ENCODE data around the gene ECE1. TPM values are rescaled to one million over a fixed set of nuclear protein-coding genes. Genes with fewer than 3 reads are reported as not detected.
A peak's percentile ranks its signal among the peaks of the same experiment; 100 is the strongest.

Gene ECE1
- total and polyA plus RNA-seq, 9 of the 15 experiments (the other 6 are each of a cell fraction or from before 2014, with no cell fraction given) = 0.56 to 34.8 (median 11.0) TPM

- TF ChIP-seq RBM39 (optimal IDR thresholded peaks at IDR 0.05; ENCODE audit: low read depth, low read length) (no peak), ZNF143 (CRISPR knock-in tag; IDR thresholded peaks at IDR 0.05) (no peak), CTBP1 (IDR thresholded peaks at IDR 0.05; ENCODE audit: borderline replicate concordance) (peak; percentile 34; the same call in 1 of the 2 replicates), ETV1 (tag; conservative IDR thresholded peaks at IDR 0.05; ENCODE audit: low read depth) (no peak), NUFIP1 (IDR thresholded peaks at IDR 0.05; ENCODE audit: partially characterized antibody) (no peak), ZNF551 (CRISPR knock-in tag; IDR thresholded peaks at IDR 0.05) (no peak), CCAR2 (IDR thresholded peaks at IDR 0.05; ENCODE audit: low read depth, low read length) (no peak), ZNF232 (CRISPR knock-in tag; IDR thresholded peaks at IDR 0.05) (no peak), ASH1L (IDR thresholded peaks at IDR 0.05; ENCODE audit: borderline replicate concordance, low read depth, partially characterized antibody) (no peak), JUNB (CRISPR knock-in tag; conservative IDR thresholded peaks at IDR 0.05) (no peak), U2AF1 (optimal IDR thresholded peaks at IDR 0.05; ENCODE audit: low read depth, low read length) (no peak), ZNF79 (CRISPR knock-in tag; IDR thresholded peaks at IDR 0.05; ENCODE audit: low read depth) (no peak), ELF4 (CRISPR knock-in tag; IDR thresholded peaks at IDR 0.05) (no peak), PHB2 (IDR thresholded peaks at IDR 0.05; ENCODE audit: low read depth) (no peak), ETV5 (CRISPR knock-in tag; IDR thresholded peaks at IDR 0.05; ENCODE audit: low read depth) (peak; percentile 32; the same call in 1 of the 2 replicates), RAD21 (CRISPR knock-in tag; conservative IDR thresholded peaks at IDR 0.05 in 1 of 2, IDR thresholded peaks at IDR 0.05 in 1 of 2) (no peak), ARID3B (CRISPR knock-in tag; IDR thresholded peaks at IDR 0.05; ENCODE audit: borderline replicate concordance) (no peak), RNF2 (IDR thresholded peaks at IDR 0.05) (no peak)
These were observed 41.7 kb upstream of the ECE1 start (continued) for GRCh38 chr1:21331752-21332478.
